Thyroid gland (tissue), 4 donors: Measurements from ENCODE around the gene ADD1.

ENCODE experiments used
- POLR2A ChIP-seq, 2 donors: fragments of 450-650 bp; IDR thresholded peaks; one replicate each; pipeline ENCODE4 v1.6.1; 2017; ENCODE audit warnings: antibody characterized with exemption in 2 of 2, mild to moderate bottlenecking in 2 of 2, moderate library complexity in 1 of 2
- TF ChIP-seq, protein P1 (sequence below), 6 experiments: fragments of 200-600 bp in 3 of 6; fragments of 450-650 bp in 3 of 6; sonication (generic) in 3 of 6; IDR thresholded peaks; one replicate each; pipeline ENCODE4 v1.5.1; 2016 to 2019; ENCODE audit warnings: antibody characterized with exemption in 6 of 6, mild to moderate bottlenecking in 2 of 6, inconsistent platforms in 1 of 6, moderate library complexity in 1 of 6

- TF ChIP-seq POLR2A (IDR thresholded peaks at IDR 0.05): no peak
- TF ChIP-seq, protein P1, sequence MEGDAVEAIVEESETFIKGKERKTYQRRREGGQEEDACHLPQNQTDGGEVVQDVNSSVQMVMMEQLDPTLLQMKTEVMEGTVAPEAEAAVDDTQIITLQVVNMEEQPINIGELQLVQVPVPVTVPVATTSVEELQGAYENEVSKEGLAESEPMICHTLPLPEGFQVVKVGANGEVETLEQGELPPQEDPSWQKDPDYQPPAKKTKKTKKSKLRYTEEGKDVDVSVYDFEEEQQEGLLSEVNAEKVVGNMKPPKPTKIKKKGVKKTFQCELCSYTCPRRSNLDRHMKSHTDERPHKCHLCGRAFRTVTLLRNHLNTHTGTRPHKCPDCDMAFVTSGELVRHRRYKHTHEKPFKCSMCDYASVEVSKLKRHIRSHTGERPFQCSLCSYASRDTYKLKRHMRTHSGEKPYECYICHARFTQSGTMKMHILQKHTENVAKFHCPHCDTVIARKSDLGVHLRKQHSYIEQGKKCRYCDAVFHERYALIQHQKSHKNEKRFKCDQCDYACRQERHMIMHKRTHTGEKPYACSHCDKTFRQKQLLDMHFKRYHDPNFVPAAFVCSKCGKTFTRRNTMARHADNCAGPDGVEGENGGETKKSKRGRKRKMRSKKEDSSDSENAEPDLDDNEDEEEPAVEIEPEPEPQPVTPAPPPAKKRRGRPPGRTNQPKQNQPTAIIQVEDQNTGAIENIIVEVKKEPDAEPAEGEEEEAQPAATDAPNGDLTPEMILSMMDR (IDR thresholded peaks at IDR 0.05): no peak
Measured at GRCh38 chr4:2900741-2901140, 57.1 kb downstream of the ADD1 start.
